Fibroblast of pulmonary artery (primary cell): ENCODE data around the gene SLC5A5.

Experiments
- DNase-seq: peaks from one replicate; pipeline ENCODE4 v3.0.0-alpha.2; 2010; ENCODE audit warnings: low read depth
- H3K4me3 ChIP-seq: replicated peaks from 2 replicates; pipeline ENCODE4 v1.5.1; 2011; ENCODE audit warnings: low read depth, mild to moderate bottlenecking, control low read depth, low read length, moderate library complexity
- CTCF ChIP-seq: IDR thresholded peaks from 2 replicates; pipeline ENCODE4 v1.5.1; 2011; ENCODE audit warnings: mild to moderate bottlenecking, control low read depth, low read length, inconsistent platforms; ENCODE audit errors: missing control alignments

Gene SLC5A5

DNA sequence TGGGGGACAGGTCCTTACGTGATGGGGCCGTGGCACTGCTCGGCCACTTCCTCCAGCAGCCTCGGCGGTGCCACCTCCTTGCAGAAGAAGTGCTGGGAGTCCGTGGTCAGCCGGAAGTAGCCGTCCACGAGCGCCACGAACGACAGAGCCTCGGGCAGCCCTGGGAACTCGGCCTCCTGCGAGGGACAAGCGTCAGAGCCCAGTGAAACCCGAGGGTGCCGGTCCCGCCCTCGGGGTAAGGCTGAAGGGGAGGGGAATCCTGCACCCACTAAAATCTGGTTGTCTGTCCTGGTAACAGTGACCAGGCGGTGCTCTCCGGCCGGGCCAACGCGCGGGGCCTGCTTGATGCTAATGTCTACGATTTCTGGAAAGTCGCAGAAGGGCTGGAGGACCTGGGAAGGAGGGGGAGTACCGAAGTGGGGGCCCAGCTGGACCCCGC is 30.4 kb upstream of the SLC5A5 start:
- peak overlapping the region; percentile 39 for H3K4me3 ChIP-seq
- no peak for TF ChIP-seq CTCF
- DNase-seq: no peak

- no peak for TF ChIP-seq CTCF
- DNase-seq: peak; percentile 89
- H3K4me3 ChIP-seq: peak overlapping the region; percentile 39
Measured at GRCh38 chr19:17841810-17842662, 29.7 kb upstream of the SLC5A5 start.

DNA sequence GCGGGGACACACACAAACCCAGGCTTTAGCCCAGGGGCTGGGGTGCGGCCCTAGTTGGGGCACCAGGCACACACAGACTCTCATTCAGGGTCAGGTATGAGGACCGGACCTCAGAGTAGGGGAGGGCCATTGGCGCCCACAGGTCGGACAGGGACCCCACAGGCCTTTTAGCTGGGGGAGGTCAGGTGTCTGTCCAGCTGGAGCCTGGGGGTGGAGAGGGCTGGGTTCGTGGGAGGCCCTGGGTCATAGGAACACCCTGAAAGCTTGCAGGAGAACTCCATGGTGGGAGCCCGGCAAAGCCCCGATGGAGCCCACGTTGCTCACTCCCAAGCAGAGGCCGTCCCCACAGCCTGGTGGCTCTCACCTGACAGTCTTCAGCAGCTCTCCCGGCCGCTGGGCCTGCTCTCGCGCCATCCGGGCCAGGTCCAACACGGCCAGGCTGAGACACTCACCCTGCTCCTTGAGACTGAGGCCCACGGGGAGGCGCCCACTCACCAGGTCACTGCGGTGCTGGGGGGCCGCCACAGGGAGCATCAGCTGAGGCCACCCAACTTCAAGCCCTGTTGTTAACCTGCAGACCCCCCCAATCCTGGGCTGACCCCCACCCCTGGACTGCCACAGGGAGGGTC is 29.0 kb upstream of the SLC5A5 start:
- peak overlapping the region; percentile 38 for H3K4me3 ChIP-seq
- TF ChIP-seq CTCF: no peak
- DNase-seq: no peak

DNA sequence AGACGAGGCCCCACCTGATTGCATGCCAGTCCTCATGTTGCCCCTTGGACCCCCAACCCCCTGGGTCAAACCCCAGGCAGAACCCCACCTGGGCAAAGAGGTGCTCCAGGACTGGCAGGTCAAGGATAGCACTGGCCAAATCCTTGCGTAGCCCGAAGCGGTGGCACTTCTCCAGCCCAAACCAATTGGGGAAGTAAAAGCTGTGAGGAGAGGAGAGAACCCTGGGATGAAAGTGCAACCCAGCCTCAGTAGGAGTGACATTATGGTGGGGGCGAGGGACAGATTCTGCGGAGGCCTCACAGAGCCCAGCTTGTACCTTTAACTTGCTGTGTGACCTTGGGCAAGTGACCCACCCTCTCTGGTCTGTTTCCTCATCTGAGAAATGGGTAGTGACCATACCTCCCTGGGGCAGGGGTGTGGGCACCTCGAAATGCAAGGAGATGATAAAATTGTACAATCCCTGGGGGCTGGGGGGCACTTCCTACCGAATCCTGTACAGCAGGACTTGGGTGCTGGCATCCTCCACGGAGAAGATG is 28.4 kb upstream of the SLC5A5 start:
- no peak overlapping the region for H3K4me3 ChIP-seq
- DNase-seq: no peak
- TF ChIP-seq CTCF: no peak

DNA sequence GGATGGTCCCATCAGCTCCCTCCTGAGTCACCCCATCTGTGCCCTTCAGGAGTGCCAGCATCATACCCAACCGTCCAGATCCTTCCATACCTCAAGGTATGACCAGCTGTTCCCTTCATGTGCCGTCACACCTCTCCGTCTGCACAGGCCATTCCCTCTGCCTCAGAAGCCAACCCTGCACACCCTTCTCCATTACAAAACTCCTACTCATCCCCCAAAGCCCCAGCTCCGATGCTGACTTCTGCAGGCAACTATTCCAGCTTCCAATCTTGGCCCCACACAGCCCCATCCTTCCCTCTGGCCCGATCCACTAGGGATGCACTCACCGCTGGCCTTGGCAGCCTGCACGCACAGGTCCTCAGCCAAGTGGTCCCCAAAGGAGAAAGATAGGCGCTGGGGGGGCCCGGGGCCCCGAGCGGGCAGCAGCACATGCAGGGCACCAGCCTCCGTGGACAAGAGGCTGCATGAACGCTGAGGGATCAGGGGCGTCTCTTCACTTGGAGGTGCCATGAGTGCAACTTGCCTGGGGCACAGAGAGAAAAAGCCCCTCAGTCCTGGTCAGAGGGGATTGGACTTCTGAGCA is 27.7 kb upstream of the SLC5A5 start:
- no peak overlapping the region for H3K4me3 ChIP-seq
- DNase-seq: no peak
- no peak for TF ChIP-seq CTCF

- H3K4me3 ChIP-seq: no peak overlapping the region
- TF ChIP-seq CTCF: no peak
- DNase-seq: no peak
Measured at GRCh38 chr19:17846146-17846545, 25.6 kb upstream of the SLC5A5 start.
